HUDEP-2 (cell line): Measurements from ENCODE around the gene MTHFSD.

Source experiments
- DNase-seq, 76 experiments: peaks; one replicate each; lab custom pipeline; 2025; ENCODE audit not compliant: unreplicated experiment in 76 of 76; lab: John Stamatoyannopoulos, UW

The MTHFSD gene

DNA sequence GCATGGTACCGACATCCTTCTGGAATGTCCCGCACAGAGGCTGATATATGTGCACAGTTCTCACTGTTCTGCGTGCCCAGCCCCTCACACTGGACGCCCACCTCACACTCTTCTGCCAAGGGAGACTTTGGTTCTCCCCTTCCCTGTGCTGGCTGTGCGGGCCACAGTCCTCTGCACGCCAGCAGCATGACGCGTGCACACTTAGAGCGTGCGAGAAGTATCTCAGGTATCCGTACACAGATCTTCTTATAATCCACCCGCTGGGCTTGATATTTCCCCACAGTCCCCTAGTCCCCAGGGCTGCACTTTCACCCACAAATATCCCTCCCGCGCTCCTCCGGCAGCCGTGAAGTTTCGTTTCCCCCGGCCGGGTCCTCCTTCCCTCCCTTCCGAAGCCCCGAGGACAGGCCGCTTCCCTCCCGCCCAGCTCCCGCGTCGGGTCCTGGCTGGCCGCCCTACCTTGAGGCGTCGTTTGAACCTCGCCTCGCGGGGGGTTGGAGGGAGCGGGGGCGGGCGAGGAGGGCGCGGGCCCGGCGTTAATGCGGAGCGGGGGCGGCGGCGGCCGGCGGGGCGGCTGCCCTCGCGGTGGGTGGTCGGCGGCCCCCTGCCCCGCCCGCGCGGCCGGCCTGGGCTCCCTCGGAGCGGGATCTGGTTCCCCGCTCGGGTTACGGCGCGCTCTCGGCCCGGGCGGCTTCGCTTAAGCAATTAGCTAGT, 49.7 kb downstream of the MTHFSD start:
- DNase-seq: no peak

DNA sequence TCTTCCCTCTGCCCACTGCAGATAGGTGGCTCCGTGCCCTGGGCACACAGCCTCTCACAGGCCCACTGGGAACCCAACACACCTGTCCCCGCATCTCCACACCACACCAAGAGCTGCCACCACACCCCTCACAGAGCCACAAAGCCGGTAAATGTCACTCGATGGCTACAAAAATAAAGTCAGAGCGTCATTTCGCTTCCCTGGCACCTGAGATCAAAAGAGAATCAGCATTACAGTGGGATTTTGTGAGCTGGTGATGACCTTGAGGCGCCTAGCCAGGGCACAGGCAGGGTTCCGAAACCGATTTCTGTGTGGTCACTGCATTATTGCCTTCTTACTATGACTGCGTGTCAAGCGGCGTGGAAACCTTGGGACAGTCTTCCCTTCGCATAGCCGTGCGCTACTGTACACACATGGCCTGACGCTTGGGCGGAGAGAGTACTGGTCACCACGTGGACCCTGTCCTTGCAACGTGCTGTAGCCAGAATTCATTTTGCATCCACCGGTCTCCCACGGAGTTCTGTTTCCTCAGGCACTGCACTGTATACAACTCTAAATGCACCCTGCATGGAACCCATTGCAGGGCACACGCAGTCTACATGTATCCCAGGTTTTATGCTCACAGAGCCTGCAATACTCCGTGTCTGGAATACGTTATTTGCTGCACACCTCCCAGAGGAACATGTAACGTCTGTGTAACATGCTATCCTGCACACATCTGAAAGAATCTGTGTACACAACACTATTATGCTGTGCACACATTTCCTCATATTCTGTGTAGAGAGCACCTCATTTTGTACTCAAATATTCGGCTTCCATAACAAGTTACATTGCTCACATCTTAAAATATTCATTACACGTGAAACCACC, 50.5 kb downstream of the MTHFSD start:
- no peak for DNase-seq

DNA sequence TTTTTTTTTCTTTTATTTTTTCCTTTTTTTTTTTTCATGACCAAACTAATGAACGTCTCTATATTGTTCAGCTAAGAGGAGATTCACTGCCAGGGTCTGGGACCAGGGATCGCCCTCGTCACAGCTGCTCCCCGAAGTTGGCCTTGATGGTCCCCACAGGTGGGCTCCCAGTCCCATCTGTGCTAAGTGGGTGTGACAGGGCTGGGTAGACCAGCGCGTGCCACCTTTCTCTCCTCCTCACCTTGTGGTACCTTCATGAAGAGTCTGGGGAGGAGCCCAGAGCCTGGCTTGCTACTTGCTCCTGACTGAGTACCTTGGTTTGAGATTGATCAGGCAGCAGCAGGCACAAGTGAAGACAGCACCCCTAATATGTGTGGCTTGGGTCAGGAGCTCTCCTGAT, 51.2 kb downstream of the MTHFSD start:
- no peak for DNase-seq

DNA sequence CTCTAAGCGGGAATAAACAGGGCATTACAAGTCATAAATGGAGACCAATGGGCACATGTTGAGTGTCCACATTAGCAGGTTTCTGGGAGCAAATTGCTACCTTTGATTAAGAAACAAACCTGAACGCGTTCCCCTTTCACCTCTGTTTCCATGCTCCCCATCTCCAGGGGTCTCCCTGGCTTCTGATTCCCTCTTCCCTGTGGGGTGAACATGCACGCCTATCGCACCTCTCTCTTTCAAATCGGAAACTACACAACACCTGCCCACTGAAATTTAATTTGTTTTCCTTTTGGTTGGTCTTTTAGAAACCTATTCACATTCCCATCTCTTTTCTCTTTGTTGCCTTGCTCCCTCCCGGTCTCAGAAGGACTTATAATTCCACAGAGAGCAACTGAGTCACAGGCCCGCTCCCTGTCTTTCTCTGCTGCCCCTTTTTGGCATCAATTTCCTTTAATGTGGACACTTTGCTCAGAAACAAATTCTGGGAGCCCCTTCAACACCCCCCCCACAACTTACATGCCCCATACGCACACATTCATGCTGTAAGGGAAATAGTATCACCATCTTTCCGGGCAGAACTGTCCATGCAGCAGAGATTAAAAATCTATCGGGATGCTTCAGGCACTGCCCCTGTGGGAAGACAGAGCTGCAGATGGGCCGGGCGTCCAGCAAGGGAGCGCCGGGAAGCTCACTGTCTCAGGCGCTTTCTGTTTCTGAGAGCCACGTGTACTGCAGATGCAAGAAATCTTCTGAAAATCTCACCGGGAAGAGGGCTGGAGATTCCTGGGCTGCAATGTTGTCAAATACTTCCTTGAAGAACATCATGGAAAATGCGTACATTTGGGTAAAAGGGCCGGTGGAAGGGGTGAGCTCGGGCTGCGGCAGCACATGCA, 51.9 kb downstream of the MTHFSD start:
- no peak for DNase-seq

DNA sequence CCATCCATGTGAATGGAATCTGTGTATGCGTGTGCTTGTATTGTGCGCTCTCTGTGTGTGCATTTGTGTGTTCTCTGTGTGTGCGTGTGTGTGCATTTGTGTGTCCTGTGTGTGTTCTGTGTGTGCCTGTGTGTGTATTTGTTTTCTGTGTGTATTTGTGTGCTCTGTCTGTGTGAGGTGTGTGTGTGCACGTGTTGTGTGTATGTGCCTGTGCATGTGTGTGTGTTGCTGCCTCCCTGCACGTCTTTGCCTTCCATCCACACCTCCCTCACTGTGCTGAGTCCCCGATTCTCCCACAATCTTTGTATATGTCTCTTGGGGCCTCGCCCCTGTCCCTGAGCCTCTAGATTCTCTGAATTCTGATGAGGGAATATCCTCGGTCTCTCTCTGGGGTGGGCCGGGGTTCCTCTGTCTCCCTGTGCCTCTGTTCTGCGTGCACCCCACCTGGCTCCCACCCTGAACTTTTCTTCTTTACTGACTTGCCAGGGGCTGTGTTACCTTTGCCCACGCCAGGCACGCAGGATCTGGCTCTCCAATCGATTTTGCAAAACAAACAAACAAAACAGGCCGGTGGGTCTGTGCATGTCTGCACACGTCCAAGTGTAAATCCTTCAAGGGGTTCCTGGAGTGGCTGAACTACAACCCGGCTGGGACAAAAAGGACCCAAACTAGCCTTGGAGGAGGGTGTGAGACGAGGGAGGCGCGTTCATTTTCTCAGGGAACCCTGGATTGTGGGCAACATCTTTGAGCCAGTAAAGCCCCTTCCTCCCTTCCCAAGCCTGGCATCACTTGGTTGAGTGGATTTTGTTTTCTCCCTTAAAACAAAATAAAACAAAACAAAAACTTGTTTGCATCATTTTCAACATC, 52.8 kb downstream of the MTHFSD start:
- DNase-seq: no peak

DNA sequence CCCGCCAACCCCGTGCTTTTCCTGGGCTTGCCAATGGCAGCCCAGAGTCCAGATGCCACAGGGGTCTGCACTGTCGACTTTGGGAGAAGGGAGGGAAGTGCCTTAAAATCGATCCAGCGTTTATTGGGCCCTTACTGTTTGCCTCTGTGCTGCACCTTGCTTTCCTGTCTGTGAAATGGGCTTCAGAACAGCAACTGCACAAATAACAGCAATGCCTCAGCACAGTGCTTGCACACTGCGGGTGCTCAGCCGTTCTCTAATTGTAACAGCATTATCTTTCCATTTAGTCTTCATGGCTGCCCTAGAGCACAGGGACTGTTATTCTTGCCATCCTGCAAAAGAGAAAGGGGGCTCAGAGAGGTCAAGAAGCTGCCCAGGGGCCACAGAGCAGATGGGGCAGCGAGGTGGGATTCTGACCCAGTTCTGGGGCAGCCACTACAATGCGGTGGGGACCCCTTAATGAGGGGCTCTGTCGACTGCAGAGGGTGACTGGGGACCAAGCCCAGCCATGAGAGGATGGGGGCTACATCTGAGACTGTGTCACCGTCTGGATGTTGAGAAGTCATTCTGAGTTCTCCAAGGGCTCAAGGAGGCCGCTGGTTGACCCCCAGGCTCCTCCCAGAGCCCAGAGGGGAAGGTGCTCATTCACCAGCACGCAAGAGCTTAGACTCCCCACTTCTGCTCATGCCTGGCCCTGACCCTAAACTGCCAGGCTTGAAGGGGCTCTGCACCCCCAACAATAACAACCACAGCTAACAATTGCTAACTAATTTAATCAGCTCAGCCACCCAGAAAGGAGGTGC, 54.1 kb downstream of the MTHFSD start:
- no peak for DNase-seq

DNA sequence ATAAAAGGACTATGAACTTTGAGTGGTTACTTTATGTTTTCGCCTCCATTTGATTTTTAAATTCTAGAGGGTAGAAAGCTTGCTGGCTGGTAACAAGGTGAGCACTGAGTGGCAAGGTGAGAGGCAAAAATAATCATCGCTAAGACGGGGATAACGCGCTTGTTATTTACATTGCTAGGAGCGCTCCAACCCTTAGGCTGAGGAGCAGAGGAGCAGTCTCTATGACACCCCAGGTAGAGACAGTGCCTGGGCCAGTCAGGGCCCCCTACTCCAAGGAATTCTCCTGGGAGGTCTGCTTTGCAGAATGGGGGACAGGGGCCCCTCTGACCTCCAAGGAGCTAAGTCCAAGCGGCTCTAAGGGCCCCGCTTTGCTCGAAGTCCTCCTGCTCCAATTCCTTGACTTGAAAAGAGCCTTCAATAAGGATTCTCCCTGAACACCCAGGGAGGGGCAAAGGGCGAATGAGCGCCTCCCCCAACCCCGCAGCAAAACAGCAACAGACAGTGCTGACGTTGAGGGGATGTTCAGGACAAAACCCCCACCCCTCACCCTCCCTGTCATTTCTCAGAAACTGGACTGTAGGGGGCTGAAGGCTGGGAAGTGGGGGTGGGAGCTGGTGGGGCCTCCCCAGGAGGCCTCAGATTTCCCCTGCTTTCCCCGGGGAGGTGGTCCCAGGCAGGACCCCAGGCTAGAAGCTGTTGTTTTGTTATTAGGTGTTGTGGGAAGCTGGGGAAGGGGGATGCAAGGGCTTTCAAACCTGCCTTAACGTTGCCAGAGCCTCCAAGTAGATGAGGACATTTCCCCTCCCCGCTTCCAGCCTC, 54.9 kb downstream of the MTHFSD start:
- DNase-seq: no peak

DNA sequence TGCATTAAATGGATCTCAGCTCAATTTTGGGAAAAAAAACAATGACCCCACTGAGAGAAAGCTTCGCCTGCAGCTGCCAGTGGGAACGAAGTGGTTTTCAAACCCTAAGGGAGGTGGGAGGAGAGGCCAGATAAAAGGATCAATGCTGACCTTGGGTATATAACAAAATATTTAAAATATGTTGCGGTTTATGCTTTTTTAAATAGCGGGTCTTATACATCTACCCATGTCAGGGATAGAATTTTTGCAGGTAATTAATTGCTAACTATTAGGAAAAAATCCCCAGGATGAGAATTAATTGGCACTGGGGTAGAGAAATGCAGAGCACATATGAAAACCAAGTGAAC, 55.6 kb downstream of the MTHFSD start:
- DNase-seq: no peak

DNA sequence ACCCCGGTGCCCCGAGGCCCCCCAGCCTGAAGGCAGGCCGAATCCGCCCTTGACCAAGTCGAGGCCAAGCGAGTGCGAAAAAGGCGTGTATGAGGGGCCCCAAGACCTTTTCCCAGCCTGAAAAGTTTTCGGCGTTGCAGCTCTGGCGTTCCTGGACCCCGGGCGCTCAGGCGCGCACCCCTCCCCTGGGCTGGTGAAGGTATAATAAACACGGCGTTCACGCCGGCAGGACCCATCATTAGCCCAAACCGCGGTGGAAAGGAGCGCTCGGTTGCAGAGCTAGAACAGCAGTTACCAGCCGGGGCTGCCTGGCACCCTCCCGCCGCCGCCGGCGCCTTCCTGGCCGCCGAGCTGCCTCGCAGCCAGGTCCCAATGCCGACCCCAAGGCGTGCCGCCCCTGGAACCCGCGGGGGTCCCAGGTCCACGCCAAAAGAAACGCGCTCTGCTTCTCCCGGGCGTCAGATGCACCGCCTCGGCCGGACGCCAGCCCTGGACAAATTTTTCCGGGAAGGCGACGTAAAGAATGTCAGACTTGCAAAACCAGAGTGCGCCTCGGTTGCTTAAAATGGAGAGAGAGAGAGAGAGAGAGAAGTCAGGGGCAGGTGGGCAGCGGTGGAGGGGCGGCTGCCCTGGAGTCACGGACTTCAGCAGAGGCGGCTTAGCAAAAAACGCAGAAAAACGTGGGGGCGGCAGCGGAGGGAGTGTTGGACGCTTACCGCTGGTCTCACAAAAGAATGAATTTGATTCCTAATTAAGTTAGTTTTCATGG, 56.2 kb downstream of the MTHFSD start:
- DNase-seq: no peak

DNA sequence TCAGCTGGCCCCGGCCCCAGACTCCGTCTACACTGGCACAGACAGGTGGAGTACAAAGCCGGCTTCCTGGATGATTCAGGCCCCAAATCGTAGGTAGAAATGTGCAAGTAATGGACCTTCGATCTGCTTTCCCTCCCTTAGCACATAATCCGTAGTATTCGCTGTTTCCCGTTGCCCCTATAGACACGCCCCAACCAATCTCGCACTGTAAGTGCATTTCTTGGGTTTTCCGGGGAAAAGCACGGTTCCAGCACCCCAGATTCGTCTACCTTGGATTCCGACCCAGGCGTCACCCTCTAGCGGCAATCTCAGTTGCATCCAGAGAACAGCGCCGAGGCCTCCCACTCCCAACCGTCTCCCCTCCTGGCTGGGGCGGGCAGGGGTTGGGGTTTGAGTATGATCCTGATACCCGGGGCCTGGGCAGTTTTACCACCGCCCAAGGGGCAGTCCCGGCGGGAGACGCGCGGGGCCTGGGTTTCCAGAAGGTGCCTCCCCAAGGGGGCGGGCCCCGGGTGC, 56.8 kb downstream of the MTHFSD start:
- no peak for DNase-seq

DNA sequence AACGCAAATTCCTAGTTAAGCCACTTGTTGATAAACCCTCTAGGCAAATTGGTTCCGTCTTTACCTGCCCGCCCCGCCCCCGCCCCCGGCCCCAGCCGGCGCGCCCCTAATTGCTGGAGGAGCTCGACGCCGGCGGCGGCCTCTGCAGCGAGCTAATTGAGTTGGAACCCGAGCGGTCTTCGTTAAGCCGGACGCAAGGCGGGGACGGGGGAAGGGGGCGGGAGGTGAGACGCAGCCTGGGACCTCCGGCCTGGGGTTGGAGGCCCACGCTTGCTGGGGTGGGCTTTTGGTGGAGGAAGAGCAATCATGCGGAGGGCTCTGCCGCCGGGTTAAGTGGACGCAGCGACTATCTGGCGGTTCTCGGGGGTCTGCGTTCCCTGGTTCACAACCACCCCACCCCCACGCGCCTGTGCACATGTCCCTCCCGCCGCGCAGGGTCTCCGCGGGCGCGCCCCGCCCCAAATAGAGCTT, 57.4 kb downstream of the MTHFSD start:
- no peak for DNase-seq

DNA sequence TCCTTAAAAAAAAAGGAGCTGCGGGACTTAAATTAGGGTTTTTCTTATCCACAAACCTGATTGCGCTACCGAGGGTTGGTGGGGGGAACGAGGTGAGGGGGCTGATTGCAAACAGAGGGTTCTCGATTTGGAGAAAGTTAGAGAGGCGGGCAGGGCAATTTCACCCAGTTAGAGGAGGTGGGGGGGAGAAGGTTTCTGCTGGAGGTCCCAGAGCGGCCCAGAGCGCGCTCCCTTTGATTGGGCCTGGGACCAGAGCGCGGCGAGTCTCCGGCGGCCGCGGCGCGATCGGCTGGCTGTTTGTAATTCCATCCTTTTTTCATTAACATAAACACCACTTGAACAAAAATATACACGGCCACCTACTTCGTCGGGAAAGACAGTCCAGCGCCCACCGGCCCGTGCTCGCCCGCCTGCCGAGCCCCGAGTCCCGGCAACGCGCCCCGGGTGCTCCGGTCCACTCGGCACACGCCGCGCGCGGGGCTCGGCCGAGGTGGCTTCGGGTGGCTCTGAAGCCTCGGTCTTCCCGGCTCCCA, 58.0 kb downstream of the MTHFSD start:
- DNase-seq: no peak

DNA sequence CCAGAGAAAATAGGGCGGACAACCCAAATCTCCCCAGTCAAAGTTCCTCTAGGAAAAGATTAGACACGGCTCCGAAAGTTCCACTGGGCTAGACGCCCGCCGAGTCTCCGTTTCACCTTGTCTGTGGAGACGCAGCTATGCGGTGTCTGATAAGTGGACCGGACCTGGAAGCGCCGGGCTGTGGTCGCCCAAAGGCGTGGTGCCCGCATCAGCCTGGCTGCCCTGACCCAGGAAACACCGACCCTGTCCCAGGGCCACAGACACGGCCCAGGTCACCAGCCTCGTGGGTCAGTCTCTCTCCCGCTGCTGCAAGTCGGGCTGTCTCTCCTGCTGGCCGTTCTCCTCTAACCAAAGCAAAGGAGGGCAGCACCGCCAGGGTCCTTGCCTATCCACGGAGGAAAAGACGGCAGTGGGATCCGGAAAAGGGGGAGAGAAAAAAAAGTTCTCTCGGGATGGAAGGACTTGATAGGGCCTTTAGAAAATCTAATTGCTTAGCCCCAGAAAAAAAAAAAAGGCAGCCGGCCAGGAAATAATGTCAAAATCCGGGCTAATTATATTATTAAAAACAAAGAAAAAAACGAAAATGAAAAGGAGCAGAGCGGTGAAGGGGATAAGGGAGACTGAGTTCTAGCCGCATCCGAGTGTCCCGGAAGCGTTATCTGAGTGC, 58.6 kb downstream of the MTHFSD start:
- no peak for DNase-seq

DNA sequence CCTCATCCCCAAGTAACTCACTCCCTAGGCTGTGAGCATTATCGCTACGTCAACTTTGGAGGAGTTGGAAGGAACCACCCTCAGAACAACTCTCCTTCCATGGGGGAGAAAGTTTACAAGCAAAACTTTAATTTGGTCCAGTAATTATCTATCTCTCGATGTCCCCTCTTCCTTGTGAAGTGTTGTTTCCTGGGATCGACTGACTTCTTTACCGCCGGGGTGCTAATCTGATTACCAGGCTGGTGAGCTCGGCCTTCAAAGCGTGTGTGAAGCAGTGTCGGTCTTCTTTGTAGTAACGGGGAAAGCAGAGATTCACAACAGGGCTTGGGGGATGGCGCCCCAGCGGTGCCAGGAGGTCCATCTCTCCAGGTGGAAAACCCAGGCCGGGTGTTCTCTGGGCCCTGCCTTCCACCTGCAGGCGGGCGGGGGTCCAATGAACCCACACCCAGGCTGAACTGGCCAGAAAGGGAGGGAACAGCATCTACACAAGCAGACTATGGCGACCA, 59.2 kb downstream of the MTHFSD start:
- DNase-seq: no peak

DNA sequence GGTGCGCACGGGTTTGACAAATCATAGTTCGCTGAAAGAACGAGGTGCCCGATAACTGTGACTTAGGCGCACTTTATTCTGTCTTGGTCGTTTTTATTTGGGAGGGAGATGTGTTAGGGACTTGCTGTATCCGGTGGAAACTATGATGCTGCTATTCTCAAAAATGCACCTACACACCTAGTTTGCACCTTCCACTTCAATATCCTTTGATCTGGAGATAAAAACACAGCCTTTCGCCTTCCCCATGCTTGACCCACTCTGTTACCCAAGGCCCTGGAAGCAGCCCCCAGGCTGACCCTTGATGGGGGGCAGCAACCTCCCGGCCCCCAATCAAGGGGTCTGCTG, 59.7 kb downstream of the MTHFSD start:
- no peak for DNase-seq

DNA sequence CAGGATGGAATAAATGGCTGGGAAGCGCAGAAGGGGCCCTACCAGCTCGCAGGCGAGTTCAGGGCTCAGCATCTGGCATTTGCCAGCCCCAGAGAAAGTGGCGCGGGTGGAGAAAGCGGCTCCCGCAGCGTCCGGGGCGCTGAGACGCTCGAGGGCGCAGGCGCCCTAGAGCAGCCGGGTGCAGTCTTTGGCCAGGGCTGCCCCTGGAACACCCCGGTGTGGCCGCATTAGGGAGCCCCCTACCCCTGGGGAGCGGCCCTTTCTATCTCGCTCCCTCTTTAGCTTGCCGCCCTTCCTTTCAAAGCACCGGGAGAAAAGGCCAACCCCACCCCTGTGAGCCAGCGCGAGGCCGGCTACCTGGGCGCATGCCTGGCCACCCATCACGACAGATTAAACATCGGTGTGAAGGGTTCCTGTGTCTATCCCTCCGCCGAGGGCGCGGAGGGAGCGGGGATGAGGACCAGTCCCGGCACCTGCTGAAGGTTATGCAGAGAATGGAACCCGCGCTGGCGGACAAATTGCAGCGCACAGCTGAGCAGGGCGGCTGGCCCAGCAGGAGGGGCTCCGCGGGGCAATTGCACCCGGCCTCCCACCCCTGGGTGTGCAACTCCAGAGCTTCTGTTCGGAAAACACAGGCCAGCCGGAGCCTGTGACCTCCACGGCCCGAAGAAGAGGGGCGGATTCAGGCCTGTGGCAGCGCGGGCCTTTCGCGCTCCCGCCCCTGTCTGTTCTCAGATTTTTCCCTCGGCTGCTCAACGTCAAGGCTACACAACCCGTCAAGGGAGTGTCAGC, 60.3 kb downstream of the MTHFSD start:
- DNase-seq: no peak
